Activated CD4-positive, alpha-beta T cell treated with anti-CD3 and anti-CD28 coated beads, Interleukin-2, amount 50 U/mL, for 4 hours (primary cell): ENCODE data around the gene CHIC1.
"Not testable (repeated sequence)": the region's sequence is repeated elsewhere in the genome, so short reads cannot be mapped to it uniquely, and the experiment has no call there.

Experiments used
- DNase-seq, 2 experiments: peaks; one replicate each; pipeline ENCODE4 v3.0.0-alpha.2; 2020

The CHIC1 gene

GRCh38 chrX:73562984-73563737 is at the start of gene CHIC1:
TSS of gene CHIC1 (plus strand) at chrX:73563197. CDS start at chrX:73563285, 88 bp downstream.
- peak; percentile 55 to 59 for DNase-seq

DNA sequence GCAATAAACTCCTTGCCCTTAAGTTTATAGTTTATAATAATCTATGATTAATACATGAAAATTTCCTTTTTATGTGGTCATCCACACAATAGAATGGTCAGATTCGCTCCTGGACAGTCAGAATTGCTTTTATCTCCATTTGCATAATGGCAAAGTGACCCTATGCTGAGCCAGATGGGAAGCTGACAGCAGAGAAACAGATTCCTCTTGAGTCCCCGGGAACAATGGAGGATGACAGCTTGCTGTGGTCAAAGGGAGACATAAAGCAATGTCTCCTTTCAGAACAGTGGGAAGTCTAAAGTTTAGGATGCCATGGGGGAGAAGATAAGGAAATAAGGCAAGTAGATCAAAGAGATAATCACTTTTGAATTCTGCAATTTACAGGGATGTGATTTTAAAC is 40.2 kb upstream of the CHIC1 start:
- DNase-seq: not testable (repeated sequence)

GRCh38 chrX:73524906-73525305 is 38.1 kb upstream of the CHIC1 start:
- DNase-seq: no peak

GRCh38 chrX:73525928-73526690 is 36.9 kb upstream of the CHIC1 start:
- no peak for DNase-seq

- DNase-seq: not testable (repeated sequence)
Observed at GRCh38 chrX:73531655-73532054, 31.3 kb upstream of the CHIC1 start.

GRCh38 chrX:73556159-73556558 is 6.8 kb upstream of the CHIC1 start:
- DNase-seq: no peak

- no peak for DNase-seq
Observed at GRCh38 chrX:73561801-73562200, 1.2 kb upstream of the CHIC1 start.

DNA sequence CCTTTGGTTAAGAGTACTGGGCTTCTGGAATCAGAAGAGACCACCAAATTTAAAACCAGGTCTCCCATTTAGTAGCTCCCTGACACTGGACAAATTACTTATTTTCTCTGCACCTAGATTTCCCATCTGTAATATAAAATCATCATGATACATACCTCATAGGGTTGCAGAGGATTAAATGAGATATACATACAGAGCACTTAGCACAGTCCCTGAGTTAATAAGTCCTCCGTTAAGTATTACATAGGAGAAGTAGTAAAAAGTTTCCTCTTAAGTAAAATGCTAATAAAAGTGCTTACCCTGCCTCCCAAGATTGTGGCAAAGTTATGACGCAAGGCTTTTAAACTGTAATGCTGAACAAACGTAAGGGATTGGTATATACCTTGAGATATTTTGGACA is 539 bp upstream of the CHIC1 start:
- DNase-seq: no peak

DNA sequence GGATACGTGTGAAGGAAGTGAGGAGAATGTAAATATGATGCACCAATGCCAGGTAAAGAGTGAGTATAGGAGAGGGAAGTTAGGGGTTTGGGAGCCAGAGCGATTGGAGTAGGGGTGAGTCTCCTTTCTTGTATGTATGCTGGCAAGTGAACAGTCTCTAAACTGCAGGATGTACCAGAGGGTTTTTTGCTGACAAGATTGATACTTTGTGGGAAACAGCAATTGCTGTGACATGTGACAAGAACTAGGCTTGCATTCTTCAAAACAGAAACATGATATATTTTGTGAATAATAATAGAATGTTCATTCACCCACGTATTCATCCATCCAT is 706 bp downstream of the CHIC1 start:
- DNase-seq: no peak

- no peak for DNase-seq
Observed at GRCh38 chrX:73577361-73577760, 14.4 kb downstream of the CHIC1 start.

- DNase-seq: no peak
Observed at GRCh38 chrX:73581002-73581628, 18.1 kb downstream of the CHIC1 start.

- DNase-seq: not testable (repeated sequence)
Observed at GRCh38 chrX:73597758-73598157, 34.8 kb downstream of the CHIC1 start.

- no peak for DNase-seq
Observed at GRCh38 chrX:73615022-73615421, 52.0 kb downstream of the CHIC1 start.

GRCh38 chrX:73641669-73642068 is 78.7 kb downstream of the CHIC1 start:
- not testable (repeated sequence) for DNase-seq

DNA sequence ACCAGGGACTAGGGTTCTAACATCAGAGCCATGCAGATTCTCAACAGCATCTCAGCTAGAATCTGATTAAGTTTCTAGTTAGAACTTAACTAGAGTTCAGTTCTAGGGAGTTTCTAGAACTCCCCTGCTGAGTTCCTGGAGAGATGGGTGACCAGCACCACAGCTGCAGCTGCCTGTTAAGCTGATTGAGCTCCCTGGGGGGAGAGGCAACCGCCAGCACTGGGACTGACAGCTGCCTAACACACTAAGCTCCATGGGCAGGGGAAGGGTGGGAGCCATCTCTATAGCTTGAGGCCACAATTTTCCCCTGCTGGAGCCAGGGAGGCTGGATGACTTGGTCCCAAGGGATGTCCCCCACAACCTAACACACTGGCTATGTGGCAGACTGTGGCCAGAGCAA is 84.2 kb downstream of the CHIC1 start:
- no peak for DNase-seq

- DNase-seq: no peak
Observed at GRCh38 chrX:73647632-73648322, 84.8 kb downstream of the CHIC1 start.

GRCh38 chrX:73661322-73661721 is 98.3 kb downstream of the CHIC1 start:
- not testable (repeated sequence) for DNase-seq

- DNase-seq: no peak
Observed at GRCh38 chrX:73668779-73669178, 105.8 kb downstream of the CHIC1 start.

DNA sequence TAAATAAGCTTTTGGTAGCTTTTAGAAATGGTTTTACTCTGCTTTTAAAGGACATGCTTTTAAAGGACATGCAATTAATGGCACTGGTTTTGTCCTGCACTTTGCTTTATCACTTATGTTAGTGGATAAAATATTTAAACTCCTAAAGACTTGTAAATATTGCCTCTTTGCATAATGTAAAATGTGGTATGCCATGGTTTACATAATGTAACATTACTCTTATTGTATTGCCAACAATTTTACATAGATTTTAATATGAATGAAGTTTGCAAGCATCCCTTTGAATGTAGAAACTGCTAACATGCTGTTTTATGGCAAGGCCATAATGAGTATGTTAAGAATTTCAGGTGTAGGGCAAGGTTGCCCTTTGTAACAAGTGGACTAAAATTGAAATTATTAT is 118.4 kb downstream of the CHIC1 start:
- no peak for DNase-seq

GRCh38 chrX:73683236-73683859 is 120.4 kb downstream of the CHIC1 start:
- DNase-seq: no peak

DNA sequence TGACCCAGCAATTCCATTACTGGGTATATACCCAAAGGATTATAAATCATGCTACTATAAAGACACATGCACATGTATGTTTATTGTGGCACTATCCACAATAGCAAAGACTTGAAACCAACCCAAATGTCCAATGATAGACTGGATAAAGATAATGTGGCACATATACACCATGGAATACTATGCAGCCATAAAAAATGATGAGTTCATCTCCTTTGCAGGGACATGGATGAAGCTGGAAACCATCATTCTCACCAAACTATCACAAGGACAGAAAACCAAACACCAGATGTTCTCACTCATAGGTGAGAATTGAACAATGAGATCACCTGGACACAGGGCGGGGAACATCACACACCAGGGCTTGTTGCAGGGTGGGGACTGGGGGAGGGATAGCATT is 144.0 kb downstream of the CHIC1 start:
- not testable (repeated sequence) for DNase-seq

- DNase-seq: no peak
Observed at GRCh38 chrX:73728602-73729001, 165.6 kb downstream of the CHIC1 start.
